ENCODE results near the gene DDAH2. TPM values are rescaled to one million over a fixed set of nuclear protein-coding genes. Genes with fewer than 3 reads are reported as not detected.

The DDAH2 gene
- total and polyA plus RNA-seq, 10 of the 15 experiments (the other 5 are each of a cell fraction or from before 2014, with no cell fraction given) = 0.35 to 9.9 (median 6.2) TPM

DNA sequence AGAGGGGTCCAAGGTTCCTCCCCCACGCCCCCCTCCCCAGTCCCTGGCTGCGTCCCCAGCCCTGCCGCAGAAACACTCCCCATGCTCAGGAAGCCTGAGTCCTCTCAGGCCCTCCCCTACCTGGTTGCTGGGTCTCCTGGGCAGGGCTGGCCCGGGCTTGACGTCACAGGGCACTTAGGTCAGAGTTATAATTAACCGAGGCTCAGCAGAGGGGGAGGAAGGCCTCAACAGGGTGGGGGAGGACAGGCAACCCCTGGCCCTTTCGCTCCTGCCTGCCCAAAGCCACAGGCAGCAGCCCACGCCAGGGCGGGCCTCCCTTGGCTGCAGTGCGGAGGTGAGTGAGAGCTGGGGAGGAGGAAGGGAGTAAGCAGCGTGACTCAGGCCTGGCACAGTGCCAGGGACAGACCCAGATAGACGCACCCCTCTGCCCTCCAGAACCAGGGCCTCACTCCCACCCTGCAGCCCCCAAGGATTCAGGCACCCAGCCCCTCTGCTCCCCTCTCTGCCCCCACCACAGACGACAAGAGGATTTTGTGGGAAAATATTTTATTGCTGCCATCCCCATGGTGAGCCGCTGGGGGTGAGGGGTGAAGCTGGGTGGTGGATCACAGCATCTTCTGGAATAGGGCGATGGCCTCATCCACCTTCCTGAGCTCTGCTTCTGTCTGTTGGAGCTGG lies 48.0 kb upstream of the DDAH2 start, which contains the start of gene VWA7 (continued):
- TF ChIP-seq EGR1 (IDR thresholded peaks at IDR 0.05; ENCODE audit: borderline replicate concordance in 1 of 2, low read depth in 2 of 2, low read length in 2 of 2) (peak in 1 of 2 experiments; percentile 95; a peak in 2 of 3 replicates), MTA2 (IDR thresholded peaks at IDR 0.05; ENCODE audit: low read depth) (peak; percentile 75; the same call in 1 of the 2 replicates), DPF2 (IDR thresholded peaks at IDR 0.05) (peak; percentile 89), PML (IDR thresholded peaks at IDR 0.05; ENCODE audit: low read length) (0 out of 2 replicates have a peak, but pooled peaks have one; percentile 83), PAX8 (IDR thresholded peaks at IDR 0.05) (no peak), CBX5 (IDR thresholded peaks at IDR 0.05; ENCODE audit: low read depth) (no peak), BCL11A (IDR thresholded peaks at IDR 0.05; ENCODE audit: low read depth, low read length) (peak; percentile 72), LARP7 (IDR thresholded peaks at IDR 0.05) (no peak), YY1 (IDR thresholded peaks at IDR 0.05; ENCODE audit: low read depth, low read length) (no peak), YBX1 (IDR thresholded peaks at IDR 0.05) (no peak), CBX3 (IDR thresholded peaks at IDR 0.05; ENCODE audit: borderline replicate concordance, low read depth) (no peak), ASH2L (IDR thresholded peaks at IDR 0.05; ENCODE audit: borderline replicate concordance, low read depth) (no peak), TAF1 (IDR thresholded peaks at IDR 0.05; ENCODE audit: borderline replicate concordance, low read depth, low read length) (no peak), NFYA (IDR thresholded peaks at IDR 0.05; ENCODE audit: borderline replicate concordance, low read depth, low read length) (no peak), GATAD2B (conservative IDR thresholded peaks at IDR 0.05; ENCODE audit: low read depth) (peak; percentile 73), CEBPB (IDR thresholded peaks at IDR 0.05; ENCODE audit: borderline replicate concordance in 1 of 2, low read depth in 2 of 2, low read length in 2 of 2) (no peak), TCF7 (IDR thresholded peaks at IDR 0.05; ENCODE audit: borderline replicate concordance) (no peak), SREBF2 (IDR thresholded peaks at IDR 0.05; ENCODE audit: low read length) (no peak)
- TF ChIP-seq, protein P1, sequence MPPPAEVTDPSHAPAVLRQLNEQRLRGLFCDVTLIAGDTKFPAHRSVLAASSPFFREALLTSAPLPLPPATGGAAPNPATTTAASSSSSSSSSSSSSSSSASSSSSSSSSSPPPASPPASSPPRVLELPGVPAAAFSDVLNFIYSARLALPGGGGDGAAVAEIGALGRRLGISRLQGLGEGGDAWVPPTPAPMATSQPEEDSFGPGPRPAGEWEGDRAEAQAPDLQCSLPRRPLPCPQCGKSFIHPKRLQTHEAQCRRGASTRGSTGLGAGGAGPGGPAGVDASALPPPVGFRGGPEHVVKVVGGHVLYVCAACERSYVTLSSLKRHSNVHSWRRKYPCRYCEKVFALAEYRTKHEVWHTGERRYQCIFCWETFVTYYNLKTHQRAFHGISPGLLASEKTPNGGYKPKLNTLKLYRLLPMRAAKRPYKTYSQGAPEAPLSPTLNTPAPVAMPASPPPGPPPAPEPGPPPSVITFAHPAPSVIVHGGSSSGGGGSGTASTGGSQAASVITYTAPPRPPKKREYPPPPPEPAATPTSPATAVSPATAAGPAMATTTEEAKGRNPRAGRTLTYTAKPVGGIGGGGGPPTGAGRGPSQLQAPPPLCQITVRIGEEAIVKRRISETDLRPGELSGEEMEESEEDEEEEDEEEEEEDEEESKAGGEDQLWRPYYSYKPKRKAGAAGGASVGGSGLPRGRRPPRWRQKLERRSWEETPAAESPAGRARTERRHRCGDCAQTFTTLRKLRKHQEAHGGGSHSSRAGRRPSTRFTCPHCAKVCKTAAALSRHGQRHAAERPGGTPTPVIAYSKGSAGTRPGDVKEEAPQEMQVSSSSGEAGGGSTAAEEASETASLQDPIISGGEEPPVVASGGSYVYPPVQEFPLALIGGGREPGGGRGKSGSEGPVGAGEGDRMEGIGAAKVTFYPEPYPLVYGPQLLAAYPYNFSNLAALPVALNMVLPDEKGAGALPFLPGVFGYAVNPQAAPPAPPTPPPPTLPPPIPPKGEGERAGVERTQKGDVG (CRISPR knock-in tag; IDR thresholded peaks at IDR 0.05) = no peak
- TF ChIP-seq, protein P2, sequence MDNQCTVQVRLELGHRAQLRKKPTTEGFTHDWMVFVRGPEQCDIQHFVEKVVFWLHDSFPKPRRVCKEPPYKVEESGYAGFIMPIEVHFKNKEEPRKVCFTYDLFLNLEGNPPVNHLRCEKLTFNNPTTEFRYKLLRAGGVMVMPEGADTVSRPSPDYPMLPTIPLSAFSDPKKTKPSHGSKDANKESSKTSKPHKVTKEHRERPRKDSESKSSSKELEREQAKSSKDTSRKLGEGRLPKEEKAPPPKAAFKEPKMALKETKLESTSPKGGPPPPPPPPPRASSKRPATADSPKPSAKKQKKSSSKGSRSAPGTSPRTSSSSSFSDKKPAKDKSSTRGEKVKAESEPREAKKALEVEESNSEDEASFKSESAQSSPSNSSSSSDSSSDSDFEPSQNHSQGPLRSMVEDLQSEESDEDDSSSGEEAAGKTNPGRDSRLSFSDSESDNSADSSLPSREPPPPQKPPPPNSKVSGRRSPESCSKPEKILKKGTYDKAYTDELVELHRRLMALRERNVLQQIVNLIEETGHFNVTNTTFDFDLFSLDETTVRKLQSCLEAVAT (IDR thresholded peaks at IDR 0.05) = no peak; the same call in none of the 2 replicates
- TF ChIP-seq, protein P3, sequence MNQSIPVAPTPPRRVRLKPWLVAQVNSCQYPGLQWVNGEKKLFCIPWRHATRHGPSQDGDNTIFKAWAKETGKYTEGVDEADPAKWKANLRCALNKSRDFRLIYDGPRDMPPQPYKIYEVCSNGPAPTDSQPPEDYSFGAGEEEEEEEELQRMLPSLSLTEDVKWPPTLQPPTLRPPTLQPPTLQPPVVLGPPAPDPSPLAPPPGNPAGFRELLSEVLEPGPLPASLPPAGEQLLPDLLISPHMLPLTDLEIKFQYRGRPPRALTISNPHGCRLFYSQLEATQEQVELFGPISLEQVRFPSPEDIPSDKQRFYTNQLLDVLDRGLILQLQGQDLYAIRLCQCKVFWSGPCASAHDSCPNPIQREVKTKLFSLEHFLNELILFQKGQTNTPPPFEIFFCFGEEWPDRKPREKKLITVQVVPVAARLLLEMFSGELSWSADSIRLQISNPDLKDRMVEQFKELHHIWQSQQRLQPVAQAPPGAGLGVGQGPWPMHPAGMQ (IDR thresholded peaks at IDR 0.05; ENCODE audit: borderline replicate concordance) = no peak
- TF ChIP-seq, protein P4, sequence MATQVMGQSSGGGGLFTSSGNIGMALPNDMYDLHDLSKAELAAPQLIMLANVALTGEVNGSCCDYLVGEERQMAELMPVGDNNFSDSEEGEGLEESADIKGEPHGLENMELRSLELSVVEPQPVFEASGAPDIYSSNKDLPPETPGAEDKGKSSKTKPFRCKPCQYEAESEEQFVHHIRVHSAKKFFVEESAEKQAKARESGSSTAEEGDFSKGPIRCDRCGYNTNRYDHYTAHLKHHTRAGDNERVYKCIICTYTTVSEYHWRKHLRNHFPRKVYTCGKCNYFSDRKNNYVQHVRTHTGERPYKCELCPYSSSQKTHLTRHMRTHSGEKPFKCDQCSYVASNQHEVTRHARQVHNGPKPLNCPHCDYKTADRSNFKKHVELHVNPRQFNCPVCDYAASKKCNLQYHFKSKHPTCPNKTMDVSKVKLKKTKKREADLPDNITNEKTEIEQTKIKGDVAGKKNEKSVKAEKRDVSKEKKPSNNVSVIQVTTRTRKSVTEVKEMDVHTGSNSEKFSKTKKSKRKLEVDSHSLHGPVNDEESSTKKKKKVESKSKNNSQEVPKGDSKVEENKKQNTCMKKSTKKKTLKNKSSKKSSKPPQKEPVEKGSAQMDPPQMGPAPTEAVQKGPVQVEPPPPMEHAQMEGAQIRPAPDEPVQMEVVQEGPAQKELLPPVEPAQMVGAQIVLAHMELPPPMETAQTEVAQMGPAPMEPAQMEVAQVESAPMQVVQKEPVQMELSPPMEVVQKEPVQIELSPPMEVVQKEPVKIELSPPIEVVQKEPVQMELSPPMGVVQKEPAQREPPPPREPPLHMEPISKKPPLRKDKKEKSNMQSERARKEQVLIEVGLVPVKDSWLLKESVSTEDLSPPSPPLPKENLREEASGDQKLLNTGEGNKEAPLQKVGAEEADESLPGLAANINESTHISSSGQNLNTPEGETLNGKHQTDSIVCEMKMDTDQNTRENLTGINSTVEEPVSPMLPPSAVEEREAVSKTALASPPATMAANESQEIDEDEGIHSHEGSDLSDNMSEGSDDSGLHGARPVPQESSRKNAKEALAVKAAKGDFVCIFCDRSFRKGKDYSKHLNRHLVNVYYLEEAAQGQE (IDR thresholded peaks at IDR 0.05; ENCODE audit: low read depth, low read length) = no peak
